MM.1S (cell line): ENCODE data around the gene PI4K2A.

Experiments
- DNase-seq: peaks from one replicate; pipeline ENCODE4 v3.0.0-alpha.2; 2015
- H2AFZ ChIP-seq: fragments of 300-600 bp; sonication (generic); 2 replicates; pipeline ENCODE4 v1.6.0; 2016; ENCODE audit warnings: antibody characterized with exemption, low read length
- H3F3A ChIP-seq: fragments of 300-600 bp; sonication (generic); 2 replicates; pipeline ENCODE4 v1.6.1; 2016; ENCODE audit warnings: mild to moderate bottlenecking, antibody characterized with exemption, low read length, moderate library complexity, mixed read lengths; ENCODE audit not compliant: insufficient read depth
- H3K27ac ChIP-seq: fragments of 300-600 bp; sonication (generic); 2 replicates; pipeline ENCODE4 v1.5.1; 2016; ENCODE audit warnings: mild to moderate bottlenecking, low read length
- H3K27me3 ChIP-seq: fragments of 300-600 bp; sonication (generic); replicated peaks from 2 replicates; pipeline ENCODE4 v1.6.0; 2016; ENCODE audit warnings: low read length; ENCODE audit not compliant: insufficient read depth
- H3K36me3 ChIP-seq: fragments of 300-600 bp; sonication (generic); replicated peaks from 2 replicates; pipeline ENCODE4 v1.6.1; 2016; ENCODE audit warnings: mild to moderate bottlenecking, low read length, mixed read lengths; ENCODE audit not compliant: insufficient read depth
- H3K4me1 ChIP-seq: fragments of 300-600 bp; sonication (generic); 2 replicates; pipeline ENCODE4 v1.6.1; 2016; ENCODE audit warnings: low read length, mixed read lengths
- H3K4me2 ChIP-seq: fragments of 300-600 bp; sonication (generic); 2 replicates; pipeline ENCODE4 v1.6.0; 2016; ENCODE audit warnings: low read depth, low read length
- H3K4me3 ChIP-seq: fragments of 300-600 bp; sonication (generic); 2 replicates; pipeline ENCODE4 v1.5.1; 2016; ENCODE audit warnings: low read length, mixed read lengths
- H3K79me2 ChIP-seq: fragments of 300-600 bp; sonication (generic); 2 replicates; pipeline ENCODE4 v1.6.1; 2016; ENCODE audit warnings: mixed run types, low read length, mixed read lengths
- H3K9ac ChIP-seq: fragments of 300-600 bp; sonication (generic); 2 replicates; pipeline ENCODE4 v1.6.1; 2016; ENCODE audit warnings: low read length, mixed read lengths
- H3K9me2 ChIP-seq: fragments of 300-600 bp; sonication (generic); replicated peaks from 2 replicates; pipeline ENCODE4 v1.6.1; 2016; ENCODE audit warnings: mild to moderate bottlenecking, low read length, mixed read lengths; ENCODE audit not compliant: insufficient read depth
- H3K9me3 ChIP-seq: fragments of 300-600 bp; sonication (generic); replicated peaks from 2 replicates; pipeline ENCODE4 v1.6.1; 2016; ENCODE audit warnings: mild to moderate bottlenecking, low read length, mixed read lengths; ENCODE audit not compliant: insufficient read depth
- H4K20me1 ChIP-seq: fragments of 300-600 bp; sonication (generic); 2 replicates; pipeline ENCODE4 v1.6.1; 2016; ENCODE audit warnings: mild to moderate bottlenecking, low read length, moderate library complexity, mixed read lengths; ENCODE audit not compliant: insufficient read depth
- EZH2 ChIP-seq: fragments of 300-600 bp; sonication (generic); optimal IDR thresholded peaks from 2 replicates; pipeline ENCODE3; 2017; ENCODE audit warnings: low read depth, mild to moderate bottlenecking, antibody characterized with exemption, low read length, mixed read lengths
- EZH2phosphoT487 ChIP-seq: fragments of 300-600 bp; sonication (generic); IDR thresholded peaks from 2 replicates; pipeline ENCODE4 v1.6.1; 2018; ENCODE audit warnings: antibody characterized with exemption, low read length
- TF ChIP-seq, protein P1 (sequence below): fragments of 300-600 bp; sonication (generic); IDR thresholded peaks from 2 replicates; pipeline ENCODE4 v1.5.1; 2016; ENCODE audit warnings: antibody characterized with exemption, low read length, mixed read lengths

PI4K2A gene

DNA sequence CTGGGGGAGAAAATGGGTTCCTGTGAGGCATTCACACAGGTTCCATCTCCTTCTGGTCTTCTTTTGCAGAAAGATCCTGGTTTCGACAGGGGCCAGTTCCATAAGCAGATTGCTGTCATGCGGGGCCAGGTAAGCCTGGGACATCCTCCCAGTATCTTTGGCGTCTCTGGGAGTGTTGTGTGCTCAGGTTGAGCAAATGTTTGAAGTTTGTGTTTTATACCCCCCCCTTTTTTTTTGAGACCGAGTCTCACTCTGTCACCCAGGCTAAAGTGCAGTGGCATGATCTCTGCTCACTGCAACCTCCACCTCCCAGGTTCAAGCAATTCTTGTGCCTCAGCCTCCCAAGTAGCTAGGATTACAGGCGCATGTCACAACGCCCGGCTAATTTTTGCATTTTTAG, 26.5 kb downstream of the PI4K2A start:
- no peak overlapping the region for H3K4me3 ChIP-seq
- TF ChIP-seq, protein P1, sequence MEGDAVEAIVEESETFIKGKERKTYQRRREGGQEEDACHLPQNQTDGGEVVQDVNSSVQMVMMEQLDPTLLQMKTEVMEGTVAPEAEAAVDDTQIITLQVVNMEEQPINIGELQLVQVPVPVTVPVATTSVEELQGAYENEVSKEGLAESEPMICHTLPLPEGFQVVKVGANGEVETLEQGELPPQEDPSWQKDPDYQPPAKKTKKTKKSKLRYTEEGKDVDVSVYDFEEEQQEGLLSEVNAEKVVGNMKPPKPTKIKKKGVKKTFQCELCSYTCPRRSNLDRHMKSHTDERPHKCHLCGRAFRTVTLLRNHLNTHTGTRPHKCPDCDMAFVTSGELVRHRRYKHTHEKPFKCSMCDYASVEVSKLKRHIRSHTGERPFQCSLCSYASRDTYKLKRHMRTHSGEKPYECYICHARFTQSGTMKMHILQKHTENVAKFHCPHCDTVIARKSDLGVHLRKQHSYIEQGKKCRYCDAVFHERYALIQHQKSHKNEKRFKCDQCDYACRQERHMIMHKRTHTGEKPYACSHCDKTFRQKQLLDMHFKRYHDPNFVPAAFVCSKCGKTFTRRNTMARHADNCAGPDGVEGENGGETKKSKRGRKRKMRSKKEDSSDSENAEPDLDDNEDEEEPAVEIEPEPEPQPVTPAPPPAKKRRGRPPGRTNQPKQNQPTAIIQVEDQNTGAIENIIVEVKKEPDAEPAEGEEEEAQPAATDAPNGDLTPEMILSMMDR: no peak
- TF ChIP-seq EZH2: no peak
- no peak for TF ChIP-seq EZH2phosphoT487
- no peaks in the 10 kb centered on the region for H3K9me2 ChIP-seq
- no peak overlapping the region for H3K27ac ChIP-seq
- H3K4me2 ChIP-seq: no peak overlapping the region
- H3F3A ChIP-seq: no peaks in the 10 kb centered on the region
- H2AFZ ChIP-seq: no peak overlapping the region
- no peaks in the 10 kb centered on the region for H3K9me3 ChIP-seq
- H3K4me1 ChIP-seq: no peaks in the 10 kb centered on the region
- no peaks in the 10 kb centered on the region for H3K27me3 ChIP-seq
- no peak overlapping the region for H3K9ac ChIP-seq
- no peaks in the 10 kb centered on the region for H3K36me3 ChIP-seq
- H3K79me2 ChIP-seq: no peaks in the 10 kb centered on the region
- H4K20me1 ChIP-seq: no peaks in the 10 kb centered on the region
- DNase-seq: no peak

DNA sequence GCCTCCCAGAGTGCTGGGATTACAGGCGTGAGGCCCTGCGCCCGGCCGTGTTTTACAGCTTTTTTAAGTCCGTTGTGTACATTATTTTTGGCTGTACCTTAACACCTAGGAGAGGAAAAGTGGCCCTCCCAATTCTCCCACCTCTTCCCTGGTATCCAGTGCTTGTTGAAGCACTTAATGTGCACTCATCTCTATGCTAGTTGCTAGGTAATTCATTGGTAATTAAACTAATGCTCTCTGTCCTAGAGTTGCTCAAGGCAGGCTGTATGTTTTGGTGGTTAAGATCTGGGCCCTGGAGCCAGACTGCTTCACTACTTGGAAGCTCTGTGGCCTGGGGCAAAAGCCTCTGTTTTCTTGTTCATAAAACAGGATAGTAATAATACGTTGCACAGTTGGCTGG, 27.0 kb downstream of the PI4K2A start:
- Histone ChIP-seq H3K9me2 (no peaks in the 10 kb centered on the region), H3K36me3 (no peaks in the 10 kb centered on the region), H3K27ac (no peak overlapping the region)

DNA sequence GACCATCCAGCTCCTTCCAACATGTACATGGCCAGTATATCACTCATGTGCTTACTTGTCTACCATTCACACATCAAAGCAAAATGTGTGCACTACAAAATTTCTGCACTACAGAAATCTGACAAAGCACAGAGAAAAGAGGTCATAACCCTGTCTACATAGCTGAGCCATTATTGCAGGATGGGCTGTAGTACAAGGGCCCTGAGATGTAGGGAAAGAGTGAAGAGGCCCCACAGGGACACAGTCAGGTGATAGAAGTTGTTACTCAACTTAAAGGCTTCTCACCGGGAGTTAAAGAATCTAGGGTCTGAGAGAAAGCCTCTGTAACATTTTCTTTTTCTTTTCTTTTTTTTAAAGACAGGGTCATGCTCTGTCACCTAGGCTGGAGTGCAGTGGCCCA, 29.1 kb downstream of the PI4K2A start:
- no peaks in the 10 kb centered on the region for H3F3A ChIP-seq
- H3K27ac ChIP-seq: no peak overlapping the region
- no peaks in the 10 kb centered on the region for H3K9me2 ChIP-seq
- no peak for TF ChIP-seq EZH2
- TF ChIP-seq, protein P1: no peak
- TF ChIP-seq EZH2phosphoT487: no peak
- no peak for DNase-seq
- H3K4me2 ChIP-seq: no peak overlapping the region
- no peaks in the 10 kb centered on the region for H3K4me1 ChIP-seq
- H3K4me3 ChIP-seq: no peak overlapping the region
- no peaks in the 10 kb centered on the region for H3K79me2 ChIP-seq
- no peaks in the 10 kb centered on the region for H3K27me3 ChIP-seq
- no peak overlapping the region for H2AFZ ChIP-seq
- no peak overlapping the region for H3K9ac ChIP-seq
- H3K9me3 ChIP-seq: no peaks in the 10 kb centered on the region
- H3K36me3 ChIP-seq: no peaks in the 10 kb centered on the region
- no peaks in the 10 kb centered on the region for H4K20me1 ChIP-seq

More for the DNA sequence above, 27.0 kb downstream of the PI4K2A start:
- Histone ChIP-seq H3K79me2 (no peaks in the 10 kb centered on the region), H3K27me3 (no peaks in the 10 kb centered on the region), H3F3A (no peaks in the 10 kb centered on the region), H3K4me1 (no peaks in the 10 kb centered on the region), H3K4me3 (no peak overlapping the region), H4K20me1 (no peaks in the 10 kb centered on the region), H3K9me3 (no peaks in the 10 kb centered on the region), H3K4me2 (no peak overlapping the region), H3K9ac (no peak overlapping the region), H2AFZ (no peak overlapping the region)
- DNase-seq: no peak
- TF ChIP-seq EZH2phosphoT487 (no peak), EZH2 (no peak)
- TF ChIP-seq, protein P1: no peak
